OCI-LY7 (cell line): ENCODE measurements around the gene HOXD8. TPM values are rescaled to one million over a fixed set of nuclear protein-coding genes. Genes with fewer than 3 reads are reported as not detected.

Source experiments
- BruUV-seq: library from RNA; stranded (reverse); fragments of 400-500 nt; replicated peaks from 2 replicates; lab custom pipeline; 2021; lab: Mats Ljungman, UMichigan
- CTCF ChIA-PET: fragments of 300-600 bp; sonication (Branson Sonifier 250); formaldehyde crosslinking; loops from one replicate; lab custom pipeline; 2022; ENCODE audit warnings: antibody characterized with exemption; ENCODE audit not compliant: unreplicated experiment; lab: Charles Lee
- POLR2A ChIA-PET: fragments of 300-600 bp; sonication (Branson Sonifier 250); formaldehyde crosslinking; loops from one replicate; lab custom pipeline; 2022; ENCODE audit warnings: antibody characterized with exemption; lab: Charles Lee
- DNase-seq: peaks from one replicate; pipeline ENCODE4 v3.0.0-alpha.2; 2015; ENCODE audit warnings: low spot score
- H2AFZ ChIP-seq: fragments of 200-600 bp; sonication (generic), shearing (Covaris generic); 2 replicates; pipeline ENCODE4 v1.6.1; 2014; ENCODE audit warnings: mild to moderate bottlenecking, antibody characterized with exemption, low read length, moderate library complexity
- H3K27ac ChIP-seq: fragments of 200-600 bp; sonication (generic); 2 replicates; pipeline ENCODE4 v1.5.1; 2014; ENCODE audit warnings: mixed run types, low read depth, mild to moderate bottlenecking, moderate library complexity, low read length, inconsistent platforms; ENCODE audit not compliant: poor library complexity, severe bottlenecking
- H3K36me3 ChIP-seq: fragments of 200-600 bp; sonication (generic); 2 replicates; pipeline ENCODE4 v1.6.1; 2014; ENCODE audit warnings: mild to moderate bottlenecking, antibody characterized with exemption, low read length, moderate library complexity, mixed read lengths; ENCODE audit not compliant: insufficient read depth
- H3K4me1 ChIP-seq: fragments of 200-600 bp; sonication (generic); 2 replicates; pipeline ENCODE4 v1.5.1; 2014; ENCODE audit warnings: mild to moderate bottlenecking, low read length; ENCODE audit not compliant: insufficient read depth, poor library complexity, severe bottlenecking
- H3K4me2 ChIP-seq: fragments of 200-600 bp; sonication (generic); 2 replicates; pipeline ENCODE4 v1.6.1; 2014; ENCODE audit warnings: mild to moderate bottlenecking, low read length
- H3K4me3 ChIP-seq: fragments of 200-600 bp; sonication (generic); 2 replicates; pipeline ENCODE4 v1.5.1; 2014; ENCODE audit warnings: mild to moderate bottlenecking, low read depth, low read length; ENCODE audit not compliant: poor library complexity, severe bottlenecking
- H3K79me2 ChIP-seq: fragments of 200-600 bp; sonication (generic); 2 replicates; pipeline ENCODE4 v1.6.1; 2016; ENCODE audit warnings: low read depth, mild to moderate bottlenecking, low read length, moderate library complexity, mixed read lengths; ENCODE audit not compliant: insufficient read depth
- H3K9me2 ChIP-seq: fragments of 200-600 bp; sonication (generic); 2 replicates; pipeline ENCODE4 v1.6.1; 2016; ENCODE audit warnings: mild to moderate bottlenecking, low read length, mixed read lengths; ENCODE audit not compliant: insufficient read depth
- H3K9me3 ChIP-seq: fragments of 200-600 bp; sonication (generic); 2 replicates; pipeline ENCODE4 v1.6.1; 2014; ENCODE audit warnings: mild to moderate bottlenecking, mixed run types, low read length, mixed read lengths
- H4K20me1 ChIP-seq: fragments of 200-600 bp; sonication (generic); 2 replicates; pipeline ENCODE4 v1.6.1; 2014; ENCODE audit warnings: mild to moderate bottlenecking, antibody characterized with exemption, low read length, moderate library complexity, mixed read lengths; ENCODE audit not compliant: insufficient read depth
- CTCF ChIP-seq: fragments of 200-600 bp; sonication (generic); conservative IDR thresholded peaks from 2 replicates; pipeline ENCODE4 v1.5.1; 2014; ENCODE audit warnings: mild to moderate bottlenecking, antibody characterized with exemption, low read length, moderate library complexity, mixed read lengths
- EZH2phosphoT487 ChIP-seq: fragments of 200-600 bp; sonication (generic); IDR thresholded peaks from 2 replicates; pipeline ENCODE4 v1.6.1; 2018; ENCODE audit warnings: low read depth, borderline replicate concordance, mild to moderate bottlenecking, mixed run types, antibody characterized with exemption, low read length, moderate library complexity, mixed read lengths
- intact Hi-C: fragments of 100-400 bp; cut with micrococcal nuclease; formaldehyde crosslinking; loops from one replicate; pipeline ENCODE4 v1.10.0; 2022; ENCODE audit not compliant: unreplicated experiment
- total RNA-seq, 2 experiments: library from RNA; depleted of rRNA in 1 of 2; stranded (reverse); fragments of >200 nt in 1 of 2; shearing (Covaris generic) in 1 of 2; gene quantifications; 2 replicates each; pipeline ENCODE4 v1.2.3, GENCODE V29; 2014 to 2022

The HOXD8 gene
- total RNA-seq, 2 experiments from 2014 or later = not detected

DNA sequence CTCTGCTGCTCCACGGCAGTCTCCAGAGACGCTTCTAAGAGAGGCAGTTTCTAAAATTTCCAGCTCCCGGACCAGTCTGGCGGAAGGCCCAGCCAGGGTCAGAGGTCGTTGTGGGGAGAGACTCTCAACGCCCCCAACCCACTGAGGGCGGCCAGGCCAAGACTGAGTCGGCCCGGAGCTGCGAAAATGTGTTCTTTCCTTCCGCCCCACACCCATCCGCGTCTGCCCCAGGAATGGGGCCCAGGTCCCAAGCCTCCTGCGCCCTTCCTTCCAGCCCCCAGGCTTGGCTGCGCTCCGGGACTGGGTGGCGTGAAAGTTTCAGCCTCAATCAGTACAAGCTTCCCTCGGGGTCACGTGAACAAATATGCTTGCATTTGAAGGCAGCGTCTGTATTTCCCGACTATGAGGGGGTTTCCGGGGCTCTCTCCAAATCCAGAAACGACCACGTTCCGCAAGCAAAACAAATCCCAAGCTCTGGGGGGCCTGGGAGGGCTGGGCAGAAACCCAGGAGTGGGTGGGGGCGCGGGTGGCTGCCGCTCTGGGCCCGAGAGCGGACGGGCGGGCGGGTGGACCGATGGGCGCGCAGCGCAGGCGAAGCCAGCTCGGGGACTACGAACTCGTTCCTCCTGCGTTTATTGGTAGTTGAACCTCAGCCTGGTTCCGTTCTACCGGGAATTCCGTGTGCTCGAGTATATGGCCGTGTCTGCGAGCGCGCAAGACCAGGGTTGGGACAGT lies 30.9 kb downstream of the HOXD8 start:
- no TSS peak for BruUV-seq
- POLR2A ChIA-PET = interaction anchor here (0.7 kb wide), 1 partner anchor 474 kb away, joined by 3 read pairs; no protein-coding TSS in a partner anchor

GRCh38 chr2:176160986-176161824 lies 31.7 kb downstream of the HOXD8 start:
- CTCF ChIA-PET = interaction anchor here (1.0 kb wide), 1 partner anchor 34 kb away, joined by 3 read pairs; no protein-coding TSS in a partner anchor
- POLR2A ChIA-PET = no interaction called here
- no peak for TF ChIP-seq CTCF
- TF ChIP-seq EZH2phosphoT487 = no peak

More for the DNA sequence above, 30.9 kb downstream of the HOXD8 start:
- Histone ChIP-seq H3K79me2 (no peaks in the 10 kb centered on the region), H4K20me1 (no peaks in the 10 kb centered on the region), H3K27ac (no peak overlapping the region), H3K4me1 (no peaks in the 10 kb centered on the region), H3K36me3 (no peaks in the 10 kb centered on the region), H3K9me3 (no peaks in the 10 kb centered on the region), H3K4me3 (no peak overlapping the region), H3K4me2 (no peak overlapping the region), H3K9me2 (no peaks in the 10 kb centered on the region), H2AFZ (no peak overlapping the region)
- CTCF ChIA-PET = no interaction called here
- DNase-seq = no peak
- TF ChIP-seq CTCF = no peak
- TF ChIP-seq EZH2phosphoT487 = no peak
- intact Hi-C loops = no loop called here

More at GRCh38 chr2:176160986-176161824, 31.7 kb downstream of the HOXD8 start:
- H3K79me2 ChIP-seq = no peaks in the 10 kb centered on the region
- no peaks in the 10 kb centered on the region for H3K9me2 ChIP-seq
- H2AFZ ChIP-seq = no peak overlapping the region
- no peaks in the 10 kb centered on the region for H3K36me3 ChIP-seq
- H4K20me1 ChIP-seq = no peaks in the 10 kb centered on the region
- no peak overlapping the region for H3K4me3 ChIP-seq
- H3K4me1 ChIP-seq = no peaks in the 10 kb centered on the region
- no peak overlapping the region for H3K27ac ChIP-seq
- intact Hi-C loops = no loop called here
- no TSS peak for BruUV-seq
- DNase-seq = no peak
- no peaks in the 10 kb centered on the region for H3K9me3 ChIP-seq
- no peak overlapping the region for H3K4me2 ChIP-seq
